ENCODE results near the gene RAD51B. TPM values are rescaled to one million over a fixed set of nuclear protein-coding genes. Genes with fewer than 3 reads are reported as not detected.

RAD51B gene
- total and polyA plus RNA-seq, 2 of the 13 experiments (the other 11 are each of a cell fraction or from before 2014, with no cell fraction given) = 7.0 to 9.5 TPM

- Histone ChIP-seq H4K20me1 (ENCODE audit: insufficient read depth, low read length) (no peaks in the 10 kb centered on the region), H2AFZ (ENCODE audit: low read length) (no peak overlapping the region), H3K9ac (ENCODE audit: insufficient read depth, low read depth, low read length) (no peak overlapping the region), H3K4me1 (ENCODE audit: insufficient read depth, low read length) (no peaks in the 10 kb centered on the region), H3K36me3 (replicated peaks in 1 of 2; ENCODE audit: control insufficient read depth in 1 of 2, insufficient read depth in 2 of 2, low read length in 2 of 2) (no peaks in the 10 kb centered on the region), H3K27me3 (ENCODE audit: control insufficient read depth in 1 of 2, insufficient read depth in 2 of 2, low read length in 2 of 2) (no peaks in the 10 kb centered on the region), H3K9me3 (ENCODE audit: low read length) (no peaks in the 10 kb centered on the region), H3K4me3 (replicated peaks in 1 of 3; ENCODE audit: insufficient read depth in 1 of 3, low read depth in 2 of 3, low read length in 3 of 3) (no peak overlapping the region), H3K27ac (ENCODE audit: extremely low read length, insufficient read depth, low read length) (no peak overlapping the region), H3K4me2 (ENCODE audit: low read depth, low read length) (no peak overlapping the region), H3K79me2 (ENCODE audit: insufficient read depth, low read length) (no peaks in the 10 kb centered on the region)
- ATAC-seq (no peak), FAIRE-seq (no peak), DNase-seq (ENCODE audit: low spot score) (no peak)
- intact Hi-C loops (cut with micrococcal nuclease; ENCODE audit: unreplicated experiment) = no loop called here
- WGBS (ENCODE audit: low lambda C conversion rate) = 99% methylated on average over 3 of the region's 3 CpGs
- no TSS peak for BruUV-seq (replicated peaks)
- ChIA-PET CTCF (ENCODE audit: low intra/inter-chr PET ratio, low total read pairs) (no interaction called here), POLR2A (no interaction called here)
- in situ Hi-C loops (cut with HindIII; ENCODE audit: extremely low pct_ligation_motif_present, low pct_unique_long_range_greater_than_20kb) = no loop called here
- TF ChIP-seq, protein P1, sequence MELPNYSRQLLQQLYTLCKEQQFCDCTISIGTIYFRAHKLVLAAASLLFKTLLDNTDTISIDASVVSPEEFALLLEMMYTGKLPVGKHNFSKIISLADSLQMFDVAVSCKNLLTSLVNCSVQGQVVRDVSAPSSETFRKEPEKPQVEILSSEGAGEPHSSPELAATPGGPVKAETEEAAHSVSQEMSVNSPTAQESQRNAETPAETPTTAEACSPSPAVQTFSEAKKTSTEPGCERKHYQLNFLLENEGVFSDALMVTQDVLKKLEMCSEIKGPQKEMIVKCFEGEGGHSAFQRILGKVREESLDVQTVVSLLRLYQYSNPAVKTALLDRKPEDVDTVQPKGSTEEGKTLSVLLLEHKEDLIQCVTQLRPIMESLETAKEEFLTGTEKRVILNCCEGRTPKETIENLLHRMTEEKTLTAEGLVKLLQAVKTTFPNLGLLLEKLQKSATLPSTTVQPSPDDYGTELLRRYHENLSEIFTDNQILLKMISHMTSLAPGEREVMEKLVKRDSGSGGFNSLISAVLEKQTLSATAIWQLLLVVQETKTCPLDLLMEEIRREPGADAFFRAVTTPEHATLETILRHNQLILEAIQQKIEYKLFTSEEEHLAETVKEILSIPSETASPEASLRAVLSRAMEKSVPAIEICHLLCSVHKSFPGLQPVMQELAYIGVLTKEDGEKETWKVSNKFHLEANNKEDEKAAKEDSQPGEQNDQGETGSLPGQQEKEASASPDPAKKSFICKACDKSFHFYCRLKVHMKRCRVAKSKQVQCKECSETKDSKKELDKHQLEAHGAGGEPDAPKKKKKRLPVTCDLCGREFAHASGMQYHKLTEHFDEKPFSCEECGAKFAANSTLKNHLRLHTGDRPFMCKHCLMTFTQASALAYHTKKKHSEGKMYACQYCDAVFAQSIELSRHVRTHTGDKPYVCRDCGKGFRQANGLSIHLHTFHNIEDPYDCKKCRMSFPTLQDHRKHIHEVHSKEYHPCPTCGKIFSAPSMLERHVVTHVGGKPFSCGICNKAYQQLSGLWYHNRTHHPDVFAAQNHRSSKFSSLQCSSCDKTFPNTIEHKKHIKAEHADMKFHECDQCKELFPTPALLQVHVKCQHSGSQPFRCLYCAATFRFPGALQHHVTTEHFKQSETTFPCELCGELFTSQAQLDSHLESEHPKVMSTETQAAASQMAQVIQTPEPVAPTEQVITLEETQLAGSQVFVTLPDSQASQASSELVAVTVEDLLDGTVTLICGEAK (IDR thresholded peaks at IDR 0.05) = no peak
- TF ChIP-seq, protein P1 (CRISPR knock-in tag; IDR thresholded peaks at IDR 0.05) = no peak
- TF ChIP-seq PLRG1 (conservative IDR thresholded peaks at IDR 0.05) (no peak), ZNF337 (CRISPR knock-in tag; IDR thresholded peaks at IDR 0.05; ENCODE audit: borderline replicate concordance, low read depth) (no peak), NFRKB (IDR thresholded peaks at IDR 0.05) (no peak), ZBTB21 (CRISPR knock-in tag; IDR thresholded peaks at IDR 0.05) (no peak)
- TF ChIP-seq, protein P2, sequence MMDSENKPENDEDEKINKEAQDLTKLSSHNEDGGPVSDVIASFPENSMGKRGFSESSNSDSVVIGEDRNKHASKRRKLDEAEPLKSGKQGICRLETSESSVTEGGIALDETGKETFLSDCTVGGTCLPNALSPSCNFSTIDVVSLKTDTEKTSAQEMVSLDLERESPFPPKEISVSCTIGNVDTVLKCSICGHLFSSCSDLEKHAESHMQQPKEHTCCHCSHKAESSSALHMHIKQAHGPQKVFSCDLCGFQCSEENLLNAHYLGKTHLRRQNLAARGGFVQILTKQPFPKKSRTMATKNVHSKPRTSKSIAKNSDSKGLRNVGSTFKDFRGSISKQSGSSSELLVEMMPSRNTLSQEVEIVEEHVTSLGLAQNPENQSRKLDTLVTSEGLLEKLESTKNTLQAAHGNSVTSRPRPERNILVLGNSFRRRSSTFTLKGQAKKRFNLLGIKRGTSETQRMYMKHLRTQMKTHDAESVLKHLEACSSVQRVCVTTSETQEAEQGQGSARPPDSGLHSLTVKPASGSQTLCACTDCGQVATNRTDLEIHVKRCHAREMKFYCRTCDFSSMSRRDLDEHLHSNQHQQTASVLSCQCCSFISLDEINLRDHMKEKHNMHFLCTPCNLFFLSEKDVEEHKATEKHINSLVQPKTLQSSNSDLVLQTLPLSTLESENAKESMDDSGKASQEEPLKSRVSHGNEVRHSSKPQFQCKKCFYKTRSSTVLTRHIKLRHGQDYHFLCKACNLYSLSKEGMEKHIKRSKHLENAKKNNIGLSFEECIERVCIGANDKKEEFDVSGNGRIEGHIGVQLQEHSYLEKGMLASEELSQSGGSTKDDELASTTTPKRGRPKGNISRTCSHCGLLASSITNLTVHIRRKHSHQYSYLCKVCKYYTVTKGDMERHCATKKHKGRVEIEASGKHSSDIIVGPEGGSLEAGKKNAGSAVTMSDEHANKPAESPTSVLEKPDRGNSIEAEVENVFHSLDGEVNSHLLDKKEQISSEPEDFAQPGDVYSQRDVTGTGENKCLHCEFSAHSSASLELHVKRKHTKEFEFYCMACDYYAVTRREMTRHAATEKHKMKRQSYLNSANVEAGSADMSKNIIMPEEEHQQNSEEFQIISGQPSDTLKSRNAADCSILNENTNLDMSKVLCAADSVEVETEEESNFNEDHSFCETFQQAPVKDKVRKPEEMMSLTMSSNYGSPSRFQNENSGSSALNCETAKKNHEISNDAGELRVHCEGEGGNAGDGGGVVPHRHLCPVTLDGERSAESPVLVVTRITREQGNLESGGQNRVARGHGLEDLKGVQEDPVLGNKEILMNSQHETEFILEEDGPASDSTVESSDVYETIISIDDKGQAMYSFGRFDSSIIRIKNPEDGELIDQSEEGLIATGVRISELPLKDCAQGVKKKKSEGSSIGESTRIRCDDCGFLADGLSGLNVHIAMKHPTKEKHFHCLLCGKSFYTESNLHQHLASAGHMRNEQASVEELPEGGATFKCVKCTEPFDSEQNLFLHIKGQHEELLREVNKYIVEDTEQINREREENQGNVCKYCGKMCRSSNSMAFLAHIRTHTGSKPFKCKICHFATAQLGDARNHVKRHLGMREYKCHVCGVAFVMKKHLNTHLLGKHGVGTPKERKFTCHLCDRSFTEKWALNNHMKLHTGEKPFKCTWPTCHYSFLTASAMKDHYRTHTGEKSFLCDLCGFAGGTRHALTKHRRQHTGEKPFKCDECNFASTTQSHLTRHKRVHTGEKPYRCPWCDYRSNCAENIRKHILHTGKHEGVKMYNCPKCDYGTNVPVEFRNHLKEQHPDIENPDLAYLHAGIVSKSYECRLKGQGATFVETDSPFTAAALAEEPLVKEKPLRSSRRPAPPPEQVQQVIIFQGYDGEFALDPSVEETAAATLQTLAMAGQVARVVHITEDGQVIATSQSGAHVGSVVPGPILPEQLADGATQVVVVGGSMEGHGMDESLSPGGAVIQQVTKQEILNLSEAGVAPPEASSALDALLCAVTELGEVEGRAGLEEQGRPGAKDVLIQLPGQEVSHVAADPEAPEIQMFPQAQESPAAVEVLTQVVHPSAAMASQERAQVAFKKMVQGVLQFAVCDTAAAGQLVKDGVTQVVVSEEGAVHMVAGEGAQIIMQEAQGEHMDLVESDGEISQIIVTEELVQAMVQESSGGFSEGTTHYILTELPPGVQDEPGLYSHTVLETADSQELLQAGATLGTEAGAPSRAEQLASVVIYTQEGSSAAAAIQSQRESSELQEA (CRISPR knock-in tag; IDR thresholded peaks at IDR 0.05; ENCODE audit: not compliant biosample characterization) = no peak
- TF ChIP-seq, protein P3, sequence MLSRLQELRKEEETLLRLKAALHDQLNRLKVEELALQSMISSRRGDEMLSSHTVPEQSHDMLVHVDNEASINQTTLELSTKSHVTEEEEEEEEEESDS (CRISPR knock-in tag; IDR thresholded peaks at IDR 0.05; ENCODE audit: borderline replicate concordance) = no peak
Observed at GRCh38 chr14:68216957-68217356, 397.4 kb downstream of the RAD51B start.

Data from HepG2 (cell line).